ENCODE results near the gene DOCK4. TPM values are rescaled to one million over a fixed set of nuclear protein-coding genes. Genes with fewer than 3 reads are reported as not detected.

The DOCK4 gene
- total RNA-seq, 1 experiment from 2014 or later, result 3.4 TPM

DNA sequence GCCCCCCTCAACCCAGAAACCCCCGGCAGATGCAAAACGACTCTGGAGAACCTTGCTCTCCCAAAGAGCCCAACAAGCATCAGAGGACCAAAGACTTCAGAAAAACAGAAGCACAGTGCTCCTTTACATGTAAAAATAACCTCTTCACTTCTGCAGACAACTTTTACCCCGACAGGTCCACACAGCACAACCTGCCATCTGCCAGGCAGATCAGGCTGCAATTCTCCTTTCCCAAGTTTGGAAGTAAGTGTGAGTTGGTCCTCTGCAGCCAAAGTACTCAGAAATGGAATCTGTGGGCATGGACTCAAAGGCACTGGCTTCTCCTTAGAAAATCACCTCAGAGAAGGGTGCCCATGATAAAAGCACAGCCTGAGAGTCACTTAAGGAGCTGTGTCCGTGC lies 26.0 kb downstream of the DOCK4 start:
- Mint-ChIP-seq H3K4me1 (ENCODE audit: low read depth, unreplicated experiment) (no peaks in the 10 kb centered on the region), H3K4me3 (ENCODE audit: low read depth, unreplicated experiment) (no peak overlapping the region), H3K36me3 (ENCODE audit: insufficient read depth, unreplicated experiment) (no peaks in the 10 kb centered on the region), H3K9me3 (ENCODE audit: low read depth, unreplicated experiment) (no peaks in the 10 kb centered on the region), H3K27me3 (ENCODE audit: unreplicated experiment) (peaks cover 9% of the 10 kb centered on the region), H3K27ac (ENCODE audit: unreplicated experiment) (no peak overlapping the region)
- TF ChIP-seq, protein P1, sequence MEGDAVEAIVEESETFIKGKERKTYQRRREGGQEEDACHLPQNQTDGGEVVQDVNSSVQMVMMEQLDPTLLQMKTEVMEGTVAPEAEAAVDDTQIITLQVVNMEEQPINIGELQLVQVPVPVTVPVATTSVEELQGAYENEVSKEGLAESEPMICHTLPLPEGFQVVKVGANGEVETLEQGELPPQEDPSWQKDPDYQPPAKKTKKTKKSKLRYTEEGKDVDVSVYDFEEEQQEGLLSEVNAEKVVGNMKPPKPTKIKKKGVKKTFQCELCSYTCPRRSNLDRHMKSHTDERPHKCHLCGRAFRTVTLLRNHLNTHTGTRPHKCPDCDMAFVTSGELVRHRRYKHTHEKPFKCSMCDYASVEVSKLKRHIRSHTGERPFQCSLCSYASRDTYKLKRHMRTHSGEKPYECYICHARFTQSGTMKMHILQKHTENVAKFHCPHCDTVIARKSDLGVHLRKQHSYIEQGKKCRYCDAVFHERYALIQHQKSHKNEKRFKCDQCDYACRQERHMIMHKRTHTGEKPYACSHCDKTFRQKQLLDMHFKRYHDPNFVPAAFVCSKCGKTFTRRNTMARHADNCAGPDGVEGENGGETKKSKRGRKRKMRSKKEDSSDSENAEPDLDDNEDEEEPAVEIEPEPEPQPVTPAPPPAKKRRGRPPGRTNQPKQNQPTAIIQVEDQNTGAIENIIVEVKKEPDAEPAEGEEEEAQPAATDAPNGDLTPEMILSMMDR (IDR thresholded peaks at IDR 0.05; ENCODE audit: unreplicated experiment), result no peak
- CTCF ChIA-PET, result no interaction called here
- intact Hi-C loops (cut with micrococcal nuclease; ENCODE audit: unreplicated experiment), result no loop called here
- BruUV-seq (replicated peaks), result no TSS peak
- DNase-seq, result no peak

GRCh38 chr7:112176693-112177415 lies 29.3 kb downstream of the DOCK4 start:
- H3K27me3 Mint-ChIP-seq (ENCODE audit: unreplicated experiment), result no peaks in the 10 kb centered on the region
- BruUV-seq (replicated peaks), result no TSS peak
- no peak for DNase-seq
- intact Hi-C loops (cut with micrococcal nuclease; ENCODE audit: unreplicated experiment), result no loop called here
- TF ChIP-seq, protein P1 (IDR thresholded peaks at IDR 0.05; ENCODE audit: unreplicated experiment), result no peak
- CTCF ChIA-PET, result no interaction called here
- H3K9me3 Mint-ChIP-seq (ENCODE audit: low read depth, unreplicated experiment), result no peaks in the 10 kb centered on the region
- H3K4me3 Mint-ChIP-seq (ENCODE audit: low read depth, unreplicated experiment), result no peak overlapping the region
- H3K36me3 Mint-ChIP-seq (ENCODE audit: insufficient read depth, unreplicated experiment), result no peaks in the 10 kb centered on the region
- H3K27ac Mint-ChIP-seq (ENCODE audit: unreplicated experiment), result no peak overlapping the region
- H3K4me1 Mint-ChIP-seq (ENCODE audit: low read depth, unreplicated experiment), result no peaks in the 10 kb centered on the region

GRCh38 chr7:112176241-112176640 lies 30.0 kb downstream of the DOCK4 start:
- no TSS peak for BruUV-seq (replicated peaks)
- Mint-ChIP-seq H3K27ac (ENCODE audit: unreplicated experiment) (no peak overlapping the region), H3K9me3 (ENCODE audit: low read depth, unreplicated experiment) (no peaks in the 10 kb centered on the region), H3K4me3 (ENCODE audit: low read depth, unreplicated experiment) (no peak overlapping the region), H3K36me3 (ENCODE audit: insufficient read depth, unreplicated experiment) (no peaks in the 10 kb centered on the region), H3K27me3 (ENCODE audit: unreplicated experiment) (no peaks in the 10 kb centered on the region), H3K4me1 (ENCODE audit: low read depth, unreplicated experiment) (no peaks in the 10 kb centered on the region)
- intact Hi-C loops (cut with micrococcal nuclease; ENCODE audit: unreplicated experiment), result no loop called here
- CTCF ChIA-PET, result no interaction called here
- no peak for DNase-seq
- TF ChIP-seq, protein P1 (IDR thresholded peaks at IDR 0.05; ENCODE audit: unreplicated experiment), result no peak

- CTCF ChIA-PET, result no interaction called here
- DNase-seq, result no peak
- H3K9me3 Mint-ChIP-seq (ENCODE audit: low read depth, unreplicated experiment), result no peaks in the 10 kb centered on the region
- H3K4me1 Mint-ChIP-seq (ENCODE audit: low read depth, unreplicated experiment), result no peaks in the 10 kb centered on the region
- no peaks in the 10 kb centered on the region for H3K27me3 Mint-ChIP-seq (ENCODE audit: unreplicated experiment)
- no peaks in the 10 kb centered on the region for H3K36me3 Mint-ChIP-seq (ENCODE audit: insufficient read depth, unreplicated experiment)
- BruUV-seq (replicated peaks), result no TSS peak
- intact Hi-C loops (cut with micrococcal nuclease; ENCODE audit: unreplicated experiment), result no loop called here
- TF ChIP-seq, protein P1 (IDR thresholded peaks at IDR 0.05; ENCODE audit: unreplicated experiment), result no peak
- no peak overlapping the region for H3K27ac Mint-ChIP-seq (ENCODE audit: unreplicated experiment)
- H3K4me3 Mint-ChIP-seq (ENCODE audit: low read depth, unreplicated experiment), result no peak overlapping the region
Observed at GRCh38 chr7:112174192-112174591, 32.0 kb downstream of the DOCK4 start.

Measured in Calu3 (cell line).